ENCODE results near the gene GRIK1.

GRCh38 chr21:29534448-29534847 is 405.3 kb downstream of the GRIK1 start:
- TF ChIP-seq EZH2 (IDR thresholded peaks at IDR 0.05; ENCODE audit: low read length): no peak
- no peak for TF ChIP-seq CTCF (optimal IDR thresholded peaks at IDR 0.05 in 1 of 3, IDR thresholded peaks at IDR 0.05 in 1 of 3, conservative IDR thresholded peaks at IDR 0.05 in 1 of 3; ENCODE audit: extremely low read depth in 1 of 3, insufficient read depth in 2 of 3, low read length in 3 of 3)

Measured in keratinocyte (primary cell).